Activated naive CD4-positive, alpha-beta T cell treated with anti-CD3 and anti-CD28 coated beads, Interleukin-2, amount 10 ng/mL, durations not matched to agents 7 days and 5 days (primary cell): ENCODE data around the gene RAB28.
"Not testable (repeated sequence)": the region's sequence is repeated elsewhere in the genome, so short reads cannot be mapped to it uniquely, and the experiment has no call there.

Experiments used
- CTCF ChIA-PET: fragments of 350-600 bp; sonication (Branson Sonifier 250); formaldehyde crosslinking; loops from one replicate; lab custom pipeline; 2021; ENCODE audit warnings: antibody characterized with exemption; lab: Charles Lee
- DNase-seq: peaks from one replicate; pipeline ENCODE4 v3.0.0-alpha.2; 2020
- H3K27ac Mint-ChIP-seq: one replicate; pipeline ENCODE4 v1.8.0; 2021; ENCODE audit warnings: mild to moderate bottlenecking, moderate library complexity, mixed read lengths
- H3K27me3 Mint-ChIP-seq: one replicate; pipeline ENCODE4 v1.8.0; 2021; ENCODE audit warnings: mild to moderate bottlenecking, mixed read lengths
- H3K36me3 Mint-ChIP-seq: one replicate; pipeline ENCODE4 v1.8.0; 2021; ENCODE audit warnings: mixed read lengths
- H3K4me1 Mint-ChIP-seq: one replicate; pipeline ENCODE4 v1.8.0; 2021; ENCODE audit warnings: mixed read lengths
- H3K4me3 Mint-ChIP-seq: one replicate; pipeline ENCODE4 v1.8.0; 2021; ENCODE audit warnings: mild to moderate bottlenecking, moderate library complexity, mixed read lengths
- H3K9me3 Mint-ChIP-seq: one replicate; pipeline ENCODE4 v1.8.0; 2021; ENCODE audit warnings: mixed read lengths

Gene RAB28

DNA sequence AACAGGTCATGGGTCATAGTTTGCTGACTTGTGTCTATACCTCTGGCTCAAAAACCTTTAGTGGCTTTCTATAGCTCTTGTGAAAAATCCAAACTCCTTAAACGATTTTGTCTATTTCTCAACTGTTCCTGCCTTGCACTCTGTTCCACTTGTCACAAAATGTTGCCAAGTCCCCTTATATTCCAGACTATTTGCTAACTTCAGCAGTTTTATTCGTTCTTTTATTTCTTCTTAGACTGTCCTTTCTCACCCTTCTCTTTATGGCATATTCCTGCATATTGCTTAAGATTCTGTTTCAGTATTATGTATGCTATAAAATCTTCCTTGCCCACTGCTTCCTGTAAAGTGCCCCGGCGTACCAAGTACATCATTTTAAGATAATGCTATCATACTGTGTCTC is 80.8 kb downstream of the RAB28 start:
- H3K4me3 Mint-ChIP-seq: no peak overlapping the region
- peaks cover 9% of the 10 kb centered on the region for H3K9me3 Mint-ChIP-seq
- no peak for DNase-seq
- CTCF ChIA-PET: no interaction called here
- peaks cover 6% of the 10 kb centered on the region for H3K36me3 Mint-ChIP-seq
- no peaks in the 10 kb centered on the region for H3K27me3 Mint-ChIP-seq
- H3K27ac Mint-ChIP-seq: no peak overlapping the region
- H3K4me1 Mint-ChIP-seq: no peaks in the 10 kb centered on the region

GRCh38 chr4:13399257-13399656 is 84.9 kb downstream of the RAB28 start:
- Mint-ChIP-seq H3K27ac (no peak overlapping the region), H3K4me1 (no peaks in the 10 kb centered on the region), H3K36me3 (peaks cover 1% of the 10 kb centered on the region), H3K27me3 (no peaks in the 10 kb centered on the region), H3K9me3 (no peaks in the 10 kb centered on the region), H3K4me3 (no peak overlapping the region)
- CTCF ChIA-PET: no interaction called here
- no peak for DNase-seq

DNA sequence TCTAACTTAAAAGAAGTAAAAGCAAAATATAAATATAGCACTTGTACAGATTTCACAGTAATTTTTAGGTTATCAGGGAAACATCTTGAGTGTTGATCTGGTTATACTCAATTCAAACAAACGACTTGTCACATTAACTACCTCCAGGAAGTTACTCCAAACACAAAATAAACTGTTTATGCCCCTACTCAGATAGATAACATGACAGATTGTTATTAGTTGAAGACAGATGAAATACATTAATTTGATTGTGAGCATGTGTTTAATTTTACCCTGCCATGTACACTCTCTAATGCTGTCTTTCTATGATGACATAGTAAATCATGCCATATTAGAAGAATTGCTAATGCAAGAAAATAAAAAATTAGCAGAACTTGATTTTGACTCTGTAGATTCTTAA is 88.0 kb downstream of the RAB28 start:
- H3K4me3 Mint-ChIP-seq: no peak overlapping the region
- H3K36me3 Mint-ChIP-seq: peaks cover 2% of the 10 kb centered on the region
- no peaks in the 10 kb centered on the region for H3K4me1 Mint-ChIP-seq
- H3K9me3 Mint-ChIP-seq: peaks cover 3% of the 10 kb centered on the region
- DNase-seq: no peak
- no peaks in the 10 kb centered on the region for H3K27me3 Mint-ChIP-seq
- CTCF ChIA-PET: no interaction called here
- no peak overlapping the region for H3K27ac Mint-ChIP-seq

GRCh38 chr4:13389901-13390300 is 94.2 kb downstream of the RAB28 start:
- H3K27ac Mint-ChIP-seq, H3K27me3 Mint-ChIP-seq, DNase-seq, CTCF ChIA-PET, H3K4me3 Mint-ChIP-seq, H3K36me3 Mint-ChIP-seq, H3K4me1 Mint-ChIP-seq: not testable (repeated sequence)
- H3K9me3 Mint-ChIP-seq: peaks cover 17% of the 10 kb centered on the region

DNA sequence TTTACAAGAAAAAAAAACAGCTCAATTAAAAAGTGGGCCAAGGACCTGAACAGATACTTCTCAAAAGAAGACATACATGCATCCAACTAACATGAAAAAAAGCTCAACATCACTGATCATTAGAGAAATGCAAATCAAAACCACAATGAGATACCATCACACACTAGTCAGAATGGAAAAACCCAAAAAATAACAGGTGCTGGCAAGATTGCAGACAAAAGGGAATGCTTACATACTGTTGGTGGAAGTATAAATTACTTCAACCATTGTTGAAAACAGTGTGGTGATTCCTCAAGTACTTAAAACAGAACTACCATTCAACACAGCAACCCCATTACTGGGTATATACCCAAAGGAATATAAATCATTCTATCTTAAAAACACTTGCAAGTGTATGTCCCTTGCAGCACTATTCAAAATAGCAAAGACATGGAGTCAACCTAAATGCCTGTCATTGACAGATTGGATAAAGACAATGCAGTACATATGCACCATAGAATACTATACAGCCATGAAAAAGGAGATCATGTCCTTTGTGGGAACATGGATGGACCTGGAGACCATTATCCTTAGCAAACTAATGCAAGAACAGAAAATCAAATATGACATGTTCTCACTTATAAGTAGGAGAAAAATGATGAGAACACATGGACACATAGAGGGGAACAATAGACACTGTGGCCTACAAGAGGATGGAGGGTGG is 97.6 kb downstream of the RAB28 start:
- Mint-ChIP-seq H3K27me3 (no peaks in the 10 kb centered on the region), H3K4me1 (peaks cover 6% of the 10 kb centered on the region), H3K27ac (no peak overlapping the region), H3K9me3 (peaks cover 16% of the 10 kb centered on the region), H3K4me3 (no peak overlapping the region), H3K36me3 (peaks cover 7% of the 10 kb centered on the region)
- CTCF ChIA-PET: no interaction called here
- DNase-seq: no peak

DNA sequence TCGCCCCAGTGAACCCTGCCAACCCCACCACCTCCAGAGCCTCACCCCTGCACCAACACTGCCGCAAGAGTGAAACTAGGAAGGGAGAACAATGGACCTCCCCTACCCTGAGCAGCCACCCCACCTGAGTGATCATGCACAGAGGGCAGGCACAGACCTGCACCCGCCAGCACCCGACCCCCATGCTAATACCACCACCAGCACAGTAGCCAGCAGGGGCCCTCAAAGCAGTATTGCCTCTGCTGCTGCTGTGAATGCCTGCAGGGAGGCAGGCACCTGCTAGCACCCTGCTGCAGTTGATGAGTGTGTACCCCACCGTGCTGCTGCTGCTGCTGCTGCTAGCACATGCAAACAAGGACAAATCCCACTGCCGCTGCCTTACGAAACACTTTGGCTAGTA is 100.1 kb downstream of the RAB28 start:
- CTCF ChIA-PET: no interaction called here
- Mint-ChIP-seq H3K27me3 (no peaks in the 10 kb centered on the region), H3K36me3 (peaks cover 4% of the 10 kb centered on the region), H3K4me1 (peaks cover 6% of the 10 kb centered on the region), H3K4me3 (no peak overlapping the region), H3K9me3 (peaks cover 13% of the 10 kb centered on the region), H3K27ac (no peak overlapping the region)
- no peak for DNase-seq

DNA sequence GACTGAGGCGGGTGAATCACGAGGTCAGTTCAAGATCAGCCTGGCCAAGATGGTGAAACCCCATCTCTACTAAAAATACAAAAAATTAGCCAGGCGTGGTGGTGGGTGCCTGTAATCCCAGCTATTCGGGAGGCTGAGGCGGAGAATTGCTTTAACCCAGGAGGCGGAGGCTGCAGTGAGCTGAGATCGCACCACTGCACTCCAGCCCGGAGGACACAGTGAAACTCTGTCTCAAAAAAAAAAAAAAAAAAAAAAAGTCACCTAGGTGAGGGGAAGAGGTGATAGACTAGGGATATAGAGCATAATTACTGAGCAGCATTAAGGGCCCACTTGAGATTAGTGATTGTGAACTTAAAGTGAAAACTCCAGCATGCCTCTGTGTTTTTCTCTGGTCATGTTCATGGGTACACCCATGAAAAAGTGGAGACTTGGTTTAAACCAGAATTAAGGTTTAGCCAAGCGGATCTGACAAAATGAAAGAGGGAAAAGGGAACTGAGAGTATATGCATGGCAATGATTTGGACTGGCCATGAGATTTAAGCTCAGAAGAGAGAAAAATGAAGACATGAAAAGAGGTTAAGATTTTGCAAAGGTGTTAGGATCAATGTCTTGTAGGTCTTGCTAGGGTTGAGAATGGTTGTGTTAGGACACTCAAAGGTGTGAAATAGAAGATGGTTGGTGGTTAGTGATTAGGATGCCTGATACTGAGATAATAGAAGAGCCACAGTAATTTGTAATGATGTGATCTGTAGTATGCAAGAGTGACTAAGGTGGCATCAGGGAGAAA is 105.0 kb downstream of the RAB28 start:
- Mint-ChIP-seq H3K36me3 (no peaks in the 10 kb centered on the region), H3K27me3 (no peaks in the 10 kb centered on the region), H3K4me1 (no peaks in the 10 kb centered on the region), H3K4me3 (no peak overlapping the region), H3K27ac (no peak overlapping the region), H3K9me3 (no peaks in the 10 kb centered on the region)
- no peak for DNase-seq
- CTCF ChIA-PET: no interaction called here

- Mint-ChIP-seq H3K36me3 (no peaks in the 10 kb centered on the region), H3K4me3 (no peak overlapping the region), H3K27me3 (no peaks in the 10 kb centered on the region), H3K4me1 (no peaks in the 10 kb centered on the region), H3K27ac (no peak overlapping the region), H3K9me3 (no peaks in the 10 kb centered on the region)
- no peak for DNase-seq
- CTCF ChIA-PET: interaction anchor here (0.6 kb wide), 1 partner anchor 81 kb away, joined by 3 read pairs; no protein-coding TSS in a partner anchor
Measured at GRCh38 chr4:13371048-13371447, 113.1 kb downstream of the RAB28 start.

- Mint-ChIP-seq H3K4me1 (no peaks in the 10 kb centered on the region), H3K27ac (no peak overlapping the region), H3K27me3 (no peaks in the 10 kb centered on the region), H3K4me3 (no peak overlapping the region), H3K9me3 (no peaks in the 10 kb centered on the region), H3K36me3 (peaks cover 2% of the 10 kb centered on the region)
- DNase-seq: no peak
- CTCF ChIA-PET: no interaction called here
Measured at GRCh38 chr4:13368217-13368616, 115.9 kb downstream of the RAB28 start.

DNA sequence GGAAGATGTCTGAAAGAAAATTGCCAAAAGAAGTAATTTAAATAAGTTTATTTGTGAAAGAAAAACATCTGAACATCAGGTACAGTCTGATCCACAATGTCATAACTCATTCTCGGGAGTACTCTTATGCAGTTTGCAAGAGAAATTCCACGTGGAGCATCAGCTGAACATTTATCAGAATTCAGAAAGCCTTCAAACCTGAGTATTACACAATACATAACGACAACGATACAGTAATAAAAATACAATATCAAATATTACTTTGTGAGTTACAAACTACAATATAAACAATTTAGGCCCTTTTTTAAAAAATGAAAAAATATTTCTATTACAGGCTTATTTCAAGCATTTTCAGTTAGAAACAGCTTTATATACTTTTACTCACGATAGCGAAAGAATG is 116.4 kb downstream of the RAB28 start:
- Mint-ChIP-seq H3K4me3 (no peak overlapping the region), H3K4me1 (no peaks in the 10 kb centered on the region), H3K9me3 (no peaks in the 10 kb centered on the region), H3K36me3 (peaks cover 2% of the 10 kb centered on the region), H3K27ac (no peak overlapping the region), H3K27me3 (no peaks in the 10 kb centered on the region)
- no peak for DNase-seq
- CTCF ChIA-PET: no interaction called here

DNA sequence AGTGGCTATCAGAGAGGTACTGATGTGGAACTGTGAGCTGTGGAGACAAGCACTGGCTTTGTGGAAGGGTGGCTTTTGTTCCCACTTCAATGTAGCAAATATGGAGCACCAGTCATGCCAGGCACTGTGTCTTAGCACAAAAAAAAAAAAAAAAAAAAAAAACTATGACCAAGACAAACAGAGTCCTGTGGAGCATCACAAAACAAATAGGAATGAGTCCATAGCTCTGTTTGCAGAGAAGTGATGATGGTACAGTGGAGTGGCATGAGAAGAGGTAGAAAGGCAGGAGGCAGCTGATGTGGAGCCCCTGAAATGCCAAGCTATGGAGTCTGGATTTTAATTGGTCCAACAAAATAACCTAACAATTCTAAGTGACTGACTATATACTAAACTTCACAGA is 116.9 kb downstream of the RAB28 start:
- Mint-ChIP-seq H3K27me3 (no peaks in the 10 kb centered on the region), H3K9me3 (no peaks in the 10 kb centered on the region), H3K4me3 (no peak overlapping the region), H3K36me3 (peaks cover 2% of the 10 kb centered on the region), H3K4me1 (no peaks in the 10 kb centered on the region), H3K27ac (no peak overlapping the region)
- CTCF ChIA-PET: no interaction called here
- no peak for DNase-seq

DNA sequence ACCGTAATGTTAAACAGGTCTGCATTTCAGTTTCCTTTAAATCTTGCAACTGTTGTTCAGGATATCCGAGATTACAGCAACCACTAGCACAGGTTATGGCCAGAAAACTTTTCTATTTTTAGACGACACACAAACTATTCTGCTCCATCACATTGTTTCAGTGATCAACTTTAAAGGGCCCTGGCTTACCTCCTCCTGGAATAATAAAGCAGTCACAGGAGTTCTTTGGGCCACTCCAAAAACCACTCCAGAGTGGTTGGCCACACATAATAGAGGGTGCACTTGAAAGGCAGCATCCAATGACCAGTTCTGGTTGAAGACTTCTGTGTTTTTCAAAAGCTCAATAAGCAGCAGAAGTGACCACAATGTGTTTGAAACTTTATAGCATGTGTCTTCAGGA is 118.9 kb downstream of the RAB28 start:
- Mint-ChIP-seq H3K9me3 (no peaks in the 10 kb centered on the region), H3K27ac (no peak overlapping the region), H3K4me3 (no peak overlapping the region), H3K27me3 (no peaks in the 10 kb centered on the region), H3K4me1 (no peaks in the 10 kb centered on the region), H3K36me3 (peaks cover 2% of the 10 kb centered on the region)
- DNase-seq: no peak
- CTCF ChIA-PET: no interaction called here

DNA sequence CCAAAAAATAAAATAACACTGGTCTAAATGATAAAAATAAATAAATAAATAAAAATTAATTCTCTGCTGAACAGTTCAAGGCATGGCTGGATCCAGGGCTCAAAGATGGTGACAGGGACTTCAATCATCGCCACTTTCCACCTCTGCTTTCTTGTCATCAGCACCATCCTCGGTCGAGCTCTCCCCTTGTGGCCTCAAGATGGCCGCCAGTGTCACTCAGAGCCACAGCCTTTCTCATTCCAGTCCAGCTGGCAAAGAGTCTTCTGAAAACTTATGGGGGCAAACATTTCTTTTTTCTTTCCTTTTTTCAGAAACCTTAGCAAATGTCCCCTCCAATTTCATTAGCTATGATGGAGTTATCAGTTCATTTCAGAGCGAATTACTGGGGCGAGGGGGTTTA is 119.5 kb downstream of the RAB28 start:
- CTCF ChIA-PET: no interaction called here
- no peak for DNase-seq
- no peaks in the 10 kb centered on the region for H3K27me3 Mint-ChIP-seq
- no peak overlapping the region for H3K27ac Mint-ChIP-seq
- no peaks in the 10 kb centered on the region for H3K9me3 Mint-ChIP-seq
- H3K4me1 Mint-ChIP-seq: no peaks in the 10 kb centered on the region
- no peak overlapping the region for H3K4me3 Mint-ChIP-seq
- peaks cover 2% of the 10 kb centered on the region for H3K36me3 Mint-ChIP-seq

DNA sequence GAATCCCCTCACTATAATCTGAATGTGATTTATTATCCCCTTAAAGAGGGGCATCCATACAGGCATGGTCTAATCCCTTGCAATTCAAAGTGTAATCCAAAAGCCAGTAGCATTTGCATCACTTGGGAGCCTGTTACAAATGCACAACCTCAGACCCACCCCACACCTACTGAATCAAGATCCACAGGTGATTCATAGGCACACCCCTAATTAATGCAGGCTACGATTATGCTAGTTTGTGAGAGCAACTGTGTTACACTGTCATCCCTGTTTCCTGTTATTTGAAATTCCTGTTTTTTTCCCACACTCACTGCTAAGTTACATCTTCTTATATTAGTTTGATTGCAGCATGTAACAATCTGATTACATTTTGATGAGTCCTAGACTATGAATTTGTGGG is 120.0 kb downstream of the RAB28 start:
- Mint-ChIP-seq H3K9me3 (no peaks in the 10 kb centered on the region), H3K27ac (no peak overlapping the region), H3K4me3 (no peak overlapping the region), H3K4me1 (no peaks in the 10 kb centered on the region), H3K27me3 (no peaks in the 10 kb centered on the region), H3K36me3 (peaks cover 2% of the 10 kb centered on the region)
- no peak for DNase-seq
- CTCF ChIA-PET: no interaction called here

GRCh38 chr4:13359809-13360208 is 124.3 kb downstream of the RAB28 start:
- Mint-ChIP-seq H3K9me3 (no peaks in the 10 kb centered on the region), H3K27ac (no peak overlapping the region), H3K4me1 (no peaks in the 10 kb centered on the region), H3K36me3 (no peaks in the 10 kb centered on the region), H3K27me3 (no peaks in the 10 kb centered on the region), H3K4me3 (no peak overlapping the region)
- no peak for DNase-seq
- CTCF ChIA-PET: no interaction called here
